ENCODE results near the gene MRPL14.
"Not testable (repeated sequence)": the region's sequence is repeated elsewhere in the genome, so short reads cannot be mapped to it uniquely, and the experiment has no call there.

Gene MRPL14

GRCh38 chr6:44147256-44147655 is 20.0 kb upstream of the MRPL14 start:
- TF ChIP-seq CTCF (IDR thresholded peaks at IDR 0.05; ENCODE audit: low read depth, low read length): no peak
- no peak overlapping the region for H3K27ac ChIP-seq
- peaks cover 59% of the 10 kb centered on the region for H3K36me3 ChIP-seq

GRCh38 chr6:44146685-44147084 is 19.4 kb upstream of the MRPL14 start:
- Histone ChIP-seq H3K27me3 (ENCODE audit: insufficient read depth, low read depth, severe bottlenecking) (no peaks in the 10 kb centered on the region), H3K27ac (no peak overlapping the region), H3K4me3 (ENCODE audit: low read depth, low read length) (no peak overlapping the region), H3K9me3 (ENCODE audit: severe bottlenecking) (no peaks in the 10 kb centered on the region), H3K36me3 (peaks cover 61% of the 10 kb centered on the region)
- DNase-seq: no peak
- TF ChIP-seq CTCF (IDR thresholded peaks at IDR 0.05; ENCODE audit: low read depth, low read length): no peak

More at GRCh38 chr6:44147256-44147655, 20.0 kb upstream of the MRPL14 start:
- no peaks in the 10 kb centered on the region for H3K27me3 ChIP-seq (ENCODE audit: insufficient read depth, low read depth, severe bottlenecking)
- no peak for DNase-seq
- no peaks in the 10 kb centered on the region for H3K9me3 ChIP-seq (ENCODE audit: severe bottlenecking)
- no peak overlapping the region for H3K4me3 ChIP-seq (ENCODE audit: low read depth, low read length)

- Histone ChIP-seq H3K36me3 (peaks cover 66% of the 10 kb centered on the region), H3K9me3 (ENCODE audit: severe bottlenecking) (no peaks in the 10 kb centered on the region), H3K4me3 (ENCODE audit: low read depth, low read length) (no peak overlapping the region), H3K27ac (no peak overlapping the region), H3K27me3 (ENCODE audit: insufficient read depth, low read depth, severe bottlenecking) (no peaks in the 10 kb centered on the region)
- no peak for DNase-seq
- TF ChIP-seq CTCF (IDR thresholded peaks at IDR 0.05; ENCODE audit: low read depth, low read length): no peak
Observed at GRCh38 chr6:44145839-44146238, 18.6 kb upstream of the MRPL14 start.

- not testable (repeated sequence) for H3K4me3 ChIP-seq (ENCODE audit: low read depth, low read length); H3K9me3 ChIP-seq (ENCODE audit: severe bottlenecking); DNase-seq; H3K27ac ChIP-seq; H3K27me3 ChIP-seq (ENCODE audit: insufficient read depth, low read depth, severe bottlenecking)
- H3K36me3 ChIP-seq: peaks cover 72% of the 10 kb centered on the region
Observed at GRCh38 chr6:44144536-44144935, 17.3 kb upstream of the MRPL14 start.

- no peak overlapping the region for H3K4me3 ChIP-seq (ENCODE audit: low read depth, low read length)
- peaks cover 67% of the 10 kb centered on the region for H3K36me3 ChIP-seq
- H3K27me3 ChIP-seq (ENCODE audit: insufficient read depth, low read depth, severe bottlenecking): no peaks in the 10 kb centered on the region
- H3K9me3 ChIP-seq (ENCODE audit: severe bottlenecking): no peaks in the 10 kb centered on the region
- no peak overlapping the region for H3K27ac ChIP-seq
- peak; percentile 8 for DNase-seq
- no peak for TF ChIP-seq CTCF (IDR thresholded peaks at IDR 0.05; ENCODE audit: low read depth, low read length)
Observed at GRCh38 chr6:44143731-44144130, 16.5 kb upstream of the MRPL14 start.

- Histone ChIP-seq H3K36me3 (peaks cover 58% of the 10 kb centered on the region), H3K27ac (peak overlapping the region; percentile 12; the same call in 1 of the 2 replicates), H3K27me3 (ENCODE audit: insufficient read depth, low read depth, severe bottlenecking) (no peaks in the 10 kb centered on the region), H3K9me3 (ENCODE audit: severe bottlenecking) (no peaks in the 10 kb centered on the region), H3K4me3 (ENCODE audit: low read depth, low read length) (no peak overlapping the region)
- no peak for TF ChIP-seq CTCF (IDR thresholded peaks at IDR 0.05; ENCODE audit: low read depth, low read length)
- no peak for DNase-seq
Observed at GRCh38 chr6:44142835-44143234, 15.6 kb upstream of the MRPL14 start.

Data from WERI-Rb-1 (cell line).